ENCODE results near the gene HK1. TPM values are rescaled to one million over a fixed set of nuclear protein-coding genes. Genes with fewer than 3 reads are reported as not detected.

The HK1 gene
- total and polyA plus RNA-seq, 2 of the 13 experiments (the other 11 are each of a cell fraction or from before 2014, with no cell fraction given), result 0.29 to 1.5 TPM

- in situ Hi-C loops (cut with HindIII; ENCODE audit: extremely low pct_ligation_motif_present, low pct_unique_long_range_greater_than_20kb) (no loop called here), intact Hi-C loops (cut with micrococcal nuclease; ENCODE audit: unreplicated experiment) (no loop called here)
- FAIRE-seq (no peak), DNase-seq (ENCODE audit: low spot score) (no peak), ATAC-seq (no peak)
- H3K4me3 ChIP-seq (replicated peaks in 1 of 3; ENCODE audit: insufficient read depth in 1 of 3, low read depth in 2 of 3, low read length in 3 of 3), result no peak overlapping the region
- H3K9me3 ChIP-seq (ENCODE audit: low read length), result no peaks in the 10 kb centered on the region
- CTCF ChIA-PET (ENCODE audit: low intra/inter-chr PET ratio, low total read pairs), result no interaction called here
- BruUV-seq (replicated peaks), result no TSS peak
- H3K4me1 ChIP-seq (ENCODE audit: insufficient read depth, low read length), result no peaks in the 10 kb centered on the region
- H3K79me2 ChIP-seq (ENCODE audit: insufficient read depth, low read length), result no peaks in the 10 kb centered on the region
- 13% methylated on average over 9 of the region's 13 CpGs for WGBS (ENCODE audit: low lambda C conversion rate)
- peaks cover 0 to 5% of the 10 kb centered on the region in 2 experiments; a peak in 2 of 5 replicates for H3K27me3 ChIP-seq (ENCODE audit: control insufficient read depth in 1 of 2, insufficient read depth in 2 of 2, low read length in 2 of 2)
- H3K27ac ChIP-seq (ENCODE audit: extremely low read length, insufficient read depth, low read length), result no peak overlapping the region
- POLR2A ChIA-PET, result no interaction called here
- H2AFZ ChIP-seq (ENCODE audit: low read length), result no peak overlapping the region
- no peaks in the 10 kb centered on the region for H3K36me3 ChIP-seq (replicated peaks in 1 of 2; ENCODE audit: control insufficient read depth in 1 of 2, insufficient read depth in 2 of 2, low read length in 2 of 2)
- no peak overlapping the region for H3K4me2 ChIP-seq (ENCODE audit: low read depth, low read length)
- no peaks in the 10 kb centered on the region for H4K20me1 ChIP-seq (ENCODE audit: insufficient read depth, low read length)
- H3K9ac ChIP-seq (ENCODE audit: insufficient read depth, low read depth, low read length), result no peak overlapping the region
- TF ChIP-seq ZNF782 (CRISPR knock-in tag; IDR thresholded peaks at IDR 0.05; ENCODE audit: borderline replicate concordance), result no peak
- TF ChIP-seq RERE (CRISPR knock-in tag; IDR thresholded peaks at IDR 0.05; ENCODE audit: low read depth), result no peak
- no peak for TF ChIP-seq BRF2 (CRISPR knock-in tag; IDR thresholded peaks at IDR 0.05)
- TF ChIP-seq SNRNP70 (IDR thresholded peaks at IDR 0.05; ENCODE audit: low read depth, low read length), result no peak
- no peak for TF ChIP-seq CREM (IDR thresholded peaks at IDR 0.05)
- no peak for TF ChIP-seq CREM (CRISPR knock-in tag; IDR thresholded peaks at IDR 0.05)
- TF ChIP-seq SNAPC4 (CRISPR knock-in tag; IDR thresholded peaks at IDR 0.05), result no peak
- TF ChIP-seq TAF1 (CRISPR knock-in tag; IDR thresholded peaks at IDR 0.05), result no peak
- no peak for TF ChIP-seq RBM39 (IDR thresholded peaks at IDR 0.05; ENCODE audit: low read depth, low read length, poor library complexity, severe bottlenecking)
- TF ChIP-seq FOXA3 (CRISPR knock-in tag; IDR thresholded peaks at IDR 0.05), result no peak
- no peak for TF ChIP-seq DBP (CRISPR knock-in tag; IDR thresholded peaks at IDR 0.05; ENCODE audit: not compliant biosample characterization)
Measured at GRCh38 chr10:69344591-69345252, 66.4 kb downstream of the HK1 start.

Data from HepG2 (cell line).